AG09309 (cell line): ENCODE data around the gene APBA1.
A peak's percentile ranks its signal among the peaks of the same experiment; 100 is the strongest.

Source experiments
- DNase-seq: peaks from one replicate; pipeline ENCODE4 v3.0.0-alpha.2; 2010; ENCODE audit warnings: low read depth
- H3K4me3 ChIP-seq: 2 replicates; pipeline ENCODE4 v1.5.1; 2011; ENCODE audit warnings: mild to moderate bottlenecking, low read depth, low read length, moderate library complexity; ENCODE audit not compliant: control insufficient read depth
- TF ChIP-seq, protein P1 (sequence below): IDR thresholded peaks from 2 replicates; pipeline ENCODE4 v1.5.1; 2011; ENCODE audit warnings: mild to moderate bottlenecking, low read depth, low read length, inconsistent platforms; ENCODE audit not compliant: insufficient read depth, control insufficient read depth; ENCODE audit errors: missing control alignments

APBA1 gene

DNA sequence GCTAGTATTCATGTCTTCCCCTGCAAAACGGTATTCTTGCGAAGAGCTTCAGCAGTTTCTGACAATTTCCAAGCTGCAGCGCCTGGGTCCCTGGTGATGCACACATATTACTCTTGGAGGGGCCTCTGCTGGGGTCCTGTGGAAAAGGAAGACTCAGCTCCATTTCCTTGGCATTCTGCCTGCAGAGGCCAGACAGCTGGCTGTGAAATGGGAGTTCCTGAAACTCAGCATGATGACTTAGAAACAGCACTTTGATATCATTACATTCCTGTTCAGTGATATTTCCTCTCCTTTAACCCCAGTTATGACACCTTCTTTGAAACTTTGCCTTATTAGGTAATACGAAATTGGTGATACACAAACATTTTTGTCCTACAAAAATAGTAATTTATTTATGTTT, 98.5 kb downstream of the APBA1 start:
- TF ChIP-seq, protein P1, sequence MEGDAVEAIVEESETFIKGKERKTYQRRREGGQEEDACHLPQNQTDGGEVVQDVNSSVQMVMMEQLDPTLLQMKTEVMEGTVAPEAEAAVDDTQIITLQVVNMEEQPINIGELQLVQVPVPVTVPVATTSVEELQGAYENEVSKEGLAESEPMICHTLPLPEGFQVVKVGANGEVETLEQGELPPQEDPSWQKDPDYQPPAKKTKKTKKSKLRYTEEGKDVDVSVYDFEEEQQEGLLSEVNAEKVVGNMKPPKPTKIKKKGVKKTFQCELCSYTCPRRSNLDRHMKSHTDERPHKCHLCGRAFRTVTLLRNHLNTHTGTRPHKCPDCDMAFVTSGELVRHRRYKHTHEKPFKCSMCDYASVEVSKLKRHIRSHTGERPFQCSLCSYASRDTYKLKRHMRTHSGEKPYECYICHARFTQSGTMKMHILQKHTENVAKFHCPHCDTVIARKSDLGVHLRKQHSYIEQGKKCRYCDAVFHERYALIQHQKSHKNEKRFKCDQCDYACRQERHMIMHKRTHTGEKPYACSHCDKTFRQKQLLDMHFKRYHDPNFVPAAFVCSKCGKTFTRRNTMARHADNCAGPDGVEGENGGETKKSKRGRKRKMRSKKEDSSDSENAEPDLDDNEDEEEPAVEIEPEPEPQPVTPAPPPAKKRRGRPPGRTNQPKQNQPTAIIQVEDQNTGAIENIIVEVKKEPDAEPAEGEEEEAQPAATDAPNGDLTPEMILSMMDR, result no peak
- no peak for DNase-seq
- no peak overlapping the region for H3K4me3 ChIP-seq

DNA sequence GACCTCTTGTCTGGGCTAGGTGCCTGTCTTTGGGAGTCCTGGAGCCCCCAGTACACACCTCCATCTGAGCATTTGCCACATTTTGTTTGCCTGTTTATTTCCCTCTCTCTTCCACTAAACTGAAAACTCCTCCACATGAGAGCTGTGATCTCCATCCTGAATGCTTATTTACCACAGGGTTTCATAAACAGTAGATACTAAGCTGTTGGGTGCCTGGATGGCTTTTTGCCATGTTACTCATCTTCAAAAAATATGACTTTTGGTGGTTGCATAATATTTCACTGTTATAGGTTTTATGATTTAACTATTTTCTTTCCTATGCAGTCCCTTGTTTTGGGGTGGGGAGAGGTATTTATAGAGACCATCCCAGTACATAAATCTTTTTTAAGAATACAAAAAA, 99.6 kb downstream of the APBA1 start:
- peak; percentile 17 for DNase-seq
- TF ChIP-seq, protein P1, result no peak
- no peak overlapping the region for H3K4me3 ChIP-seq

DNA sequence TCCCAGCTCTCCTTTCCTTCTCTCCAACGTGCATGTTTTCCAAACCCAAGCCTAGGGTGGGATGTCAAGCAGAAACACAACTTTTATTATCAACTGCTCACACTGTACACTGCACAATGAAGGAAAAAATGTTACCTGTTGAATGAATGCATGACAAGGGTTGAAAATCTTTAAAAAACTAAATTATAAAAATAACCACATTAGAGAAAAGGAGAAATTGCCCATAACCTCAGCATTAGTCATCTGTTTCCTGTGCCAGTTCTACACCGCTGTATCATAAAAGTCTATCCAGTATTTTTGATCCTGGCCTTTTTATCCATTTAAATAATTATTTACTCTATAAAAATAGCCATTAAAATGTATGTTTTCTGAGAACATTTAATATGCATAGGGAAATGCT, 101.1 kb downstream of the APBA1 start:
- H3K4me3 ChIP-seq, result no peak overlapping the region
- DNase-seq, result no peak
- TF ChIP-seq, protein P1, result no peak

DNA sequence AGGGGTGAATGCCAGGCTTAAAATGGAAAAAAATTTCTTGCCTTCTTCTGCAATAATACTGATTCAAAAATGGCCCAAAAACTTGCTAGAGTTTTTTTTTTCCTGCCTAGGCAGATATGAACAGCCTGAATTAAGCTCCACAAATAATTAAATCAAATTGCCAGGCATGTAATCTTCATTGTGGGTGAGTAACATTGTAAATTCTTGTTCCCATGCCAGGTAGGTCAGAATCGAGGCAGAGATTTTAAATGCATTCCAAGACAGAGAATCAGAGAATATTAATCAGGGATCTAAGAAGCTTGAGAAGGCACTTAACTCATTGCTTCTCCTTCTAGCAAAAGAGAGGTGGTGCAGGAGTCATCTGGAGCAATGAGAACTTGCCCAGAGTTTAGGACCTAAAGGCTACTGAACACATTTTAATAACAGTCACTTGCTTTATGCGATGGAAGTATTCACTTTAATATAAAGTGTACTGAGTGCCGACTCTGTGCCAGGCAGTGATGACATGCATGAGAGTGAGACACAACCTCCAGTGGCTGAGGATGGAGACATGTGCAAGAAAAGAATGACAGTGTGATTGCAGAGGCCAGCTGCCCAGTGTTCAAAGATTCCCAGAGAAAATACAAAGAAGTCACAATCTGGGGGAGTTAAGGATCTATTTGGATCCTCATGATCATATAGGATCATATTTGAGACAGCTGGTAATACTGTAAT, 102.3 kb downstream of the APBA1 start:
- no peak overlapping the region for H3K4me3 ChIP-seq
- peak; percentile 84 for DNase-seq
- TF ChIP-seq, protein P1, result no peak

DNA sequence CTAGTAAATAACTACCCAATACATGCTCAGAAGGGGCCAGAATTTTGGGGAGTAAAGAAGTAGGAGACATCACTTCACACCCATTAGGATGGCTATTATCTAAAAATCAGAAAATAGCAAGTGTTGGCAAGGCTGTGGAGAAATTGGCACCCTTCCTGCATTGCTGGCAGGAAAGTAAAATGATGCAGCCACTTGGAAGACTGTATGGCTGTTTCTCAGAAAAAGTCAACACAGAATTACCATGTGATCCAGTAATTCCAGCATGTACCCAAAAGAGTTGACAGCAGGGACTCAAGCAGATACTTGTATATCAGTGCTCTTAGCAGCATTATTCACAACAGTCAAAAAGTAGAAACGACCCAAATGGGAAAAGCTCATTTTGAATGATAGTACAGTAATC, 107.6 kb downstream of the APBA1 start:
- no peak for DNase-seq
- TF ChIP-seq, protein P1, result no peak
- no peak overlapping the region for H3K4me3 ChIP-seq

DNA sequence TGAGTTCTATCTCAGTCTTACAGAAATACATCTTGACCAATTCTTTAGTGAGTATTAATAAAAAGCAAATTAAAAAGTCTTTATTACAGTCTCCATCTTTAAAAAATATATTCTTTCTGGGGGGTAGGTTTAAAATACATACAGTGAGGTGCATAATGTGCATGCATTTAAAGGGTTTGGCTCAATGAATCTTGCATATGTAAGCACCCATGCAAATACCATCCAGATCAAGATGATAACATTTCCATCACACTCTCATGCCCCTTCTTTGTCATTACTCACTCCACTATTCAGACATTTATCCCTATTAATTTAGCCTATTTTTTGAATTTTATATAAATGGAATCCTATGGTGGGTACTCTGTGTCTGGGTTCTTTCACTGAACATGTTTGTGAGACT, 113.0 kb downstream of the APBA1 start:
- no peak overlapping the region for H3K4me3 ChIP-seq
- no peak for DNase-seq
- TF ChIP-seq, protein P1, result no peak

DNA sequence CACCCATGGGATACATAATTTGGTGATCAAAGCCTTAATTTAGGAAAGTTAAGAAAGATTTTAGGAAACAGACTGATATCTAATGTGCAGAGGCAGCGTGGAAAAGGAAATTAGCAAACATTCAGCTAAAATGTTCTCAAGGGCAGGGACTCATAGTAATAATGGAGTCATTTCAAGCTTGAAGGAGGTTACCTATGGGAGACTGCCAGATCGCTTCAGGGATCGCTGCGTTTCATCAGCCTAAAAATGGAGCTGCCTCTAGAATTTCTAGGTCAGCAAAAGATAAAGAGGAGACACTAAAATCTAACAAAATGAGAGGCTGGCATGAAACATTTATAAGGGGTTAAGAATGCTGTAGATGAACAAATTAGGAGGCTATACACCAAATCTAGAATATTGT, 115.5 kb downstream of the APBA1 start:
- DNase-seq, result no peak
- TF ChIP-seq, protein P1, result no peak
- H3K4me3 ChIP-seq, result no peak overlapping the region
